GM20000 (cell line): ENCODE data around the gene ERG.

Experiments
- DNase-seq: peaks from one replicate; pipeline ENCODE4 v3.0.0; 2012; ENCODE audit warnings: low spot score
- TF ChIP-seq, protein P1 (sequence below): IDR thresholded peaks from 2 replicates; pipeline ENCODE4 v1.5.1; 2012; ENCODE audit warnings: mild to moderate bottlenecking, control low read depth; ENCODE audit errors: extremely low read depth, missing control alignments

ERG gene

DNA sequence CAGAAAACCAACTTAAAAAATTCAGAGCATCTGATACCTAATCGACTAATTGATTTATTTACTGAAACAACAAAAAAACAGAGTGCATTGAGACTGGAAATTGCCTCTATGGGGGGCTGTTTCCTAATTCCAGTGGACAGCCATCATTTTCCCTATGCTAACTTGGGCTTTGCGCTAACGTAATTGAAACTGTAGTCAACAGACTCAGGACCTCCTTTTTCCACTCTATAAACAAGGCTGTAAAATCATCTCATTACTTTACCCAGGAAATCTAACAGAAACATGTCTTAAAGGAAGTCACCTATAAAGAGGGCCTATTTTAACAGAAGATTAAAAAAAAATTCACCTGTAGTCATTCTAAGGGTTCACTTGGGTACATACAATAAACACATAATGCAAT lies 2.1 kb downstream of the ERG start:
- TF ChIP-seq, protein P1, sequence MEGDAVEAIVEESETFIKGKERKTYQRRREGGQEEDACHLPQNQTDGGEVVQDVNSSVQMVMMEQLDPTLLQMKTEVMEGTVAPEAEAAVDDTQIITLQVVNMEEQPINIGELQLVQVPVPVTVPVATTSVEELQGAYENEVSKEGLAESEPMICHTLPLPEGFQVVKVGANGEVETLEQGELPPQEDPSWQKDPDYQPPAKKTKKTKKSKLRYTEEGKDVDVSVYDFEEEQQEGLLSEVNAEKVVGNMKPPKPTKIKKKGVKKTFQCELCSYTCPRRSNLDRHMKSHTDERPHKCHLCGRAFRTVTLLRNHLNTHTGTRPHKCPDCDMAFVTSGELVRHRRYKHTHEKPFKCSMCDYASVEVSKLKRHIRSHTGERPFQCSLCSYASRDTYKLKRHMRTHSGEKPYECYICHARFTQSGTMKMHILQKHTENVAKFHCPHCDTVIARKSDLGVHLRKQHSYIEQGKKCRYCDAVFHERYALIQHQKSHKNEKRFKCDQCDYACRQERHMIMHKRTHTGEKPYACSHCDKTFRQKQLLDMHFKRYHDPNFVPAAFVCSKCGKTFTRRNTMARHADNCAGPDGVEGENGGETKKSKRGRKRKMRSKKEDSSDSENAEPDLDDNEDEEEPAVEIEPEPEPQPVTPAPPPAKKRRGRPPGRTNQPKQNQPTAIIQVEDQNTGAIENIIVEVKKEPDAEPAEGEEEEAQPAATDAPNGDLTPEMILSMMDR = no peak
- DNase-seq = no peak

DNA sequence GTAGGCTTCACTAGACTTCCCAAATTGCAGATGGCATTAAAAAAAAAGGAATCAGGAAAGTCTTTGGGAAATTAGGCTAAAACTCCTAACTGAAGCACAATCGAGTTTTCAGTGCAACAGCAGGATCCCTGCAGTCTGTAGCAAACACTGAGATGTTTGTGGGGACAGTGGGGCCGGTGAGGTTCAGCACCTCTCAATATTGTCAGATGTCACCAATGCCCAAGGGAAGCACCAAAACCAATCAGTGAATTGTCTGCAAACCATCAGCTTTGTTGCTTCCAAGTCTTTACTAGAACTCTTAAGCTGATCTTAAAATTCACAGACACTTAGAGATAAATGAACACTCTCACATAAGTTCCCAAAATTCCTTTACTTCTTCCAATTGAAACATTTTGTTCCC lies 2.6 kb downstream of the ERG start:
- no peak for DNase-seq
- TF ChIP-seq, protein P1 = no peak

DNA sequence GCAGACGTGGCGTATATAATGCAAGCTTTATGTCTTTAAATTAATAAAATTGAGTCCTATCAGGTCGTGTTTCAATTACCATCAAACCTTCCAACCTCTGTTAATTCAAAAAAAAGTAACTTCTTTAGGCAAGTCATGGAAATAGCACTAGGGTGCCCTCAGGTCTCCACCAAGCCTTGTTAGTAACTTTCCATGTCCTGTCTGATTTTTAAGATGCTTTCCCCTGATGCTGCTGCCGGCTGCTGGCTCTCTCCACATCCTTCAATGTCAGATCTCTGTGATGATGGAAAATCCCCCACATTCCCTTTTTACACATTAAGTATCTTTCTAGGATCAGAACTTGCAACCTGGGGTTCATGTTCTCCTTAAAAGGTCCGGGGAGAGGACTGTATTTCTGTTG lies 3.0 kb downstream of the ERG start:
- TF ChIP-seq, protein P1 = no peak
- no peak for DNase-seq

DNA sequence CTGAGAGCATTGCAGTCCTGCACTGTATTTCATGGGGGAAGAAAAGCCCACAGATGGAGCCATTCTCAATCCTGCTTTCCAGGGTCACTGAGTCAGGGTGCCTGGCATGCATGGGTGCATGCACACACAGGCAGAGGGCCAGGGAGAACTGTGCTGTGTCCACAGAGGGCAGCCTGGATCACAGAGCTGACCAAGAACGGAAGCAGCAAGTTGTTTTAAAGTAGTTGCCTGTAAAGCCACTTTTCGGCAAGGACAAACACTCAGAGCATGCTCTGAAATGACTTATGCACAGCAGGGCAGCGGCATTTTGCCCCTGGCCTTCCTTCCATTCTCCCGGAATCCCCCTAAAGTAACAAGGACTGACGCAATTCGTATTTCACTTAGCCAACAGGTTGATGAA lies 3.6 kb downstream of the ERG start:
- DNase-seq = no peak
- TF ChIP-seq, protein P1 = no peak

DNA sequence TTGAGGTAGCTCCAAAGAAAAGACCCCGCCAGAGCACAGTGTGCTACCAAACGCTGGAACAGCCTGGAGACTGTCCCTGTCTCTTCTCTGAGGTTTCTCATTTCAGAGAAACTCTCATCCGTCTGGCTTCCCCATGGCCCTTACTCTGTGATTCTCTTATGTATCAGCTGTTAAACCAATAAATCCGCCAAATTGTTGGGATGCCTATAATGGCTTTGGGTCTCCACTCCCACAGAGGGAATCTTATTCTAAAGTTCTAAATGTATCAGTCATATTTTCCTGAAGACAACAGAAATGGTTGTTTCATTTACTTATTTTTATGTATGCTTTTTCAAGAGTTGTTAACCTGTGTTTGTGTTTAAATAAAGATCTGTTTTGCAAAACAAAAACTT lies 4.0 kb downstream of the ERG start:
- DNase-seq = no peak
- TF ChIP-seq, protein P1 = no peak

DNA sequence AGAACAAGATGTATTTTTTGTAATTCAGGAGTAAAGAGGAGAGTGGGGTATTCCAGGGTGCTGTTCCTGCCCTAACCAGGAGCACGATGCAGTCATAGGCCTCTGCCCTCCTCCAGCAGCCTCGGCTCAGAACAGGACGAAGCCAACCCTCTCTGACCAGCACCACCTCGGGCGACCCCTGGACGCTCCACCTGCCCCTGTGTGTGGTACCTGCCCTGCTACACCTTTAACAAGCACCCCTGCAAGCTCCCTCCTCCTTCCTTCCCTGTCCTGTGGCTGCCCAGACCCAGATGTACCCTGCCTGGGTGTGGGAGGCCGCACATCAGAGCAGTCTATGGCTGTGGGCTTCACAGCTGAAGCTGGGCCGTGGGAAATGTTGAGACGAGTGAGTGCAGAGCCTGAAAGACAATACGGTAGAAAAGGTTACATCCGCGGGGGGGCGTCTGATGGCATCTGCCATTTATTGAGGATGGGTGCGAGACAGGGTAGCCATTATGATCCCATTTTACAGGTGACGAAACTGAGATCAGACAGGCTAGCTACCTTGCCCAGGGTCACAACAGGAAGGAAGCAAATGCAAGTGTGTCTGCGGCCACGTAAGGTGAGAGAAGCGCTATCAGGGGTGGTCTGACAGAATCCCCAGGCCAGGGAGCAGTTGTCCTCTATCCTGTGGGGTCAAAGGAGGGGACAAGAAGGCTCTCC lies 4.6 kb downstream of the ERG start:
- TF ChIP-seq, protein P1 = no peak
- DNase-seq = no peak

DNA sequence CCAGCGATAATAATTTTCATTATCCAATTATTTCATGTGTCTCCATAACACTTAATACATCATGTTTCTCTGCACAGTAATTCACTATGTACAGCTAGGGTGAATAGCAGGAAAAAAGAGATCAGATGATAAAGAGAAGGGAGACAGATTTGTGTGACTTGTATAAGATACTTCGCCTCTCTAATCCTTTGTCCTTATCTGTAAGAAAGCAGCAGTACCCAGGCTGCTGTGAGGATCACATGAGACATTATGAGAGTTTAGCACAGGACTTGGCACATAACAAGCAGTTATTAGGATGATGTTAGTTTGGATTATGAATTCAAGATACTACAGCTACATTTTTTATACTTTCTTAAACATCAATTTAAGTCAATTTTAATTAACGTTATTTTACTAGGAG lies 6.3 kb downstream of the ERG start:
- DNase-seq = no peak
- TF ChIP-seq, protein P1 = no peak
